ENCODE measurements around the gene SHC2. TPM values are rescaled to one million over a fixed set of nuclear protein-coding genes. Genes with fewer than 3 reads are reported as not detected.

Gene SHC2
- total RNA-seq, 4 donors from 2014 or later, result 7.3 to 20.2 (median 8.9) TPM

DNA sequence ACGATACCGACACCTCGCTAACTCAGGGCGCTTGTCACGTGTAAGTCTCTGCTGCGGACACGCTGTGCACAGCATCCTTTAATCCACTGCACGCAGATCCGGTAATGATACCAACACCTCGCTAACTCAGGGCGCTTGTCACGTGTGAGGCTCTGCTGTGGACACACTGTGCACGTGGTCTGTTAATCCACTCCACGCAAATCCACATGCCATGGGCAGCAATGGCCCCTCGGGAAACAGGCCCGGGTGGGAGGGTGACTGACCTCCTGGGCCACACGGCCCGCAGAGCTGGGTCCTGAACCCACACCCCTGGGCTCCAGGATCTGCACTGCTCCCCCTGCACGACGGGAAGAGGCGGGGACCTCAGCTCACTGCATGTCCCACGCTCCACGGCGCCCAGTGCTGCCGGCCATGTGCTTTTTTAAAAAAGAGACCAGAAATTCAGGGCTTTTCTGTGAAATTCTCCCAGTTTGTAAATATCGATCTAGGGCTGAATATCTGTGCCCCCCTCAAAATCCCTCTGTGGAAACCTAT lies 16.1 kb downstream of the SHC2 start:
- TF ChIP-seq, protein P1, sequence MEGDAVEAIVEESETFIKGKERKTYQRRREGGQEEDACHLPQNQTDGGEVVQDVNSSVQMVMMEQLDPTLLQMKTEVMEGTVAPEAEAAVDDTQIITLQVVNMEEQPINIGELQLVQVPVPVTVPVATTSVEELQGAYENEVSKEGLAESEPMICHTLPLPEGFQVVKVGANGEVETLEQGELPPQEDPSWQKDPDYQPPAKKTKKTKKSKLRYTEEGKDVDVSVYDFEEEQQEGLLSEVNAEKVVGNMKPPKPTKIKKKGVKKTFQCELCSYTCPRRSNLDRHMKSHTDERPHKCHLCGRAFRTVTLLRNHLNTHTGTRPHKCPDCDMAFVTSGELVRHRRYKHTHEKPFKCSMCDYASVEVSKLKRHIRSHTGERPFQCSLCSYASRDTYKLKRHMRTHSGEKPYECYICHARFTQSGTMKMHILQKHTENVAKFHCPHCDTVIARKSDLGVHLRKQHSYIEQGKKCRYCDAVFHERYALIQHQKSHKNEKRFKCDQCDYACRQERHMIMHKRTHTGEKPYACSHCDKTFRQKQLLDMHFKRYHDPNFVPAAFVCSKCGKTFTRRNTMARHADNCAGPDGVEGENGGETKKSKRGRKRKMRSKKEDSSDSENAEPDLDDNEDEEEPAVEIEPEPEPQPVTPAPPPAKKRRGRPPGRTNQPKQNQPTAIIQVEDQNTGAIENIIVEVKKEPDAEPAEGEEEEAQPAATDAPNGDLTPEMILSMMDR (IDR thresholded peaks at IDR 0.05; ENCODE audit: low read depth), result no peak

DNA sequence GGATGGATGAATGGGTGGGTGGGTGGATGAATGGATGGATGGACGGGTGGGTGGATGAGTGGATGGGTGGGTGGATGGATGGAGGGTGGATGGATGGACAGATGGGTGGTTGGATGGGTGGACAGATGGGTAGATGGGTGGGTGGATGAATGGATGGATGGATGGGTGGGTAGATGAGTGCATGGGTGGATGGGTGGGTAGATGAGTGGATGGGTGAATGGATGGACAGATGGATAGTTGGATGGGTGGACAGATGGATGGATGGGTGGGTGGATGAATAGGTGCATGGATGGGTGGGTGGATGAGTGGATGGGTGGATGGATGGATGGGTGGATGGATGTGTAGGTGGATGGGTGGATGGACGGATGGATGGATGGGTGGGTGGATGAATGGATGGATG lies 17.8 kb downstream of the SHC2 start:
- TF ChIP-seq, protein P1 (IDR thresholded peaks at IDR 0.05; ENCODE audit: low read depth), result no peak

DNA sequence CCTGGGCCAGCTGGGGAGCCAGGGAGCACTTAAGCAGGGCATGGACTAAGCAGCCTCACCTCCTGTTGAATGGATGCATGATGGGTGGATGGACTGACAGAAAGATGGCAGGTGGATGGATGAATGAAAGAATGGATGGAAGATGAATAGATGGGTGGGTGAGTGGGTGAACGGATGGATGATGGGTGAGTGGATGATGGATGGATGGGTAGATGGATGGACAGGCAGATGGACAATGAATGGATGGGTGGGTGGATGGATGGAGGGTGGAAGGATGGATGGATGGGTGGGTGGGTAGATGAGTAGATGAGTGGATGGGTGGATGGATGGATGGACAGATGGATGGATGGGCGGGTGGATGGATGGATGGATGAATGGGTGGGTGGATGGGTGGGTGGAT lies 18.7 kb downstream of the SHC2 start:
- TF ChIP-seq, protein P1 (IDR thresholded peaks at IDR 0.05; ENCODE audit: low read depth), result no peak

DNA sequence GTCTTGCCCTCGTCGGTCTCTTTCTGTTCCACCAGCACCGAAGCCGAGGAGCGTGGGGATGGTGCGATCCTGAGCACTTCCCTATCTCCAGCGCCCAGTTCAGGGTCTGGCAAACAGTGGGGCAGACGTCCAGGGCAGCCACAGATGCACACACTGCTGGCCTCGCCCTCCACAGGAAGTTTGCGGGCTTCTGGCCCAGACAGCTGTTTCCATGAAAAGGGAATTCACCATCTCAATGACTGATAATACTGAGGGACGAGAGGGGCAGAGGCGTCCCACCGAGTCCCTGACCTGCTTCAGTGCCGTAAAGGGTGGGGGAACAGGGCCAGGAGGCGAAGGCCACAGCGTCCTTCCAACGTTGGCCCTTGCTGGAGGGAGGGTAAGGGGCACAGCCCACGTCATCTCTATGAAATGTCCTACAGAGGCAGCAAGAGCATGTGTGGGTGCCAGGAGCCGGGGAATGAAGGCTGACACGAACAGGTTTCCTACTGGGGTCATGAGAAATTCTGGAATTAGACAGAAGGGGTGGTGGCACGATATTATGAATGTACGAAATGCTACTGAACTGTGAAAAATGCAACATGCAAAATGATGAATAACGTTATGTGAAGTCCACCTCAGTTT lies 19.5 kb downstream of the SHC2 start:
- TF ChIP-seq, protein P1 (IDR thresholded peaks at IDR 0.05; ENCODE audit: low read depth), result no peak

DNA sequence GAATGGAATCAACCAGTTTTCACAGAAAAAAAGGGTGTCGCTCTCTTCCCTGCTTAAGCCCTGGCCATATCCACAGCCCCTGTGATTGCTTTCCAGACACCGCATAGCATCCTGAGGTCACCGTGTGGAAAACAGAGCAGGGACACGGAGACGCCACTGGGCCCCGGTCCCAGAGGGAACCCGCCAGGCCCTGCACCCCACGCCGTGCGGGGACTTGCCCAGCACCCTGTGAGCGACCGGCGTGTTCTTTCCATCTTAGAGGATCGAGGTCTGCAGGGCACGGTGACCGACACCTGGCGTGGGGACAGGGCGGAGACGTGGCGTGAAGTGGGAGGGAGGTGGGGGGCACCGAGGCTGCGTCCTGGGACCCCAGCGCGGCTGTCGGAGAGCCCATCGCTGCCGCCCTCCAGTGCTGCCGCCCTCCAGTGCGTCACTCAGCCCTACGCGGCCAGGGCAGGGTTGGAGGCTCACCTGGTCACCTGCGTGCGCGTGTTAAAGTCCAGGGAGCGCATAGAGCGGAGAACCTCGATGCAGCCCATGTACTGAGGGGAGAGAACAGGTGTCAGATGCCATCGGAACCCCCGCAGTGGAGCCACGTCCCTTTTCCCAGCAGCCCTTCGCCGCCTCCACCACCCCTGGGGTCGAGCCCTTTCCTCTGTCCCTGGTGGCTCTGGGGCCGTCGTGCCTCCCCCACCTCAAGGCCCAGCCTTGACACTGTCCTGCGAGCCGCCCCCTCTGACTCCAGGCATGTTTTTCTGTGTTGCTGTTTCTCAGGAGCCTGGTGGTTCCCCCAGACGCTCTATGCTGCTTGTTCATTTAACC lies 20.2 kb downstream of the SHC2 start:
- TF ChIP-seq, protein P1 (IDR thresholded peaks at IDR 0.05; ENCODE audit: low read depth), result no peak

DNA sequence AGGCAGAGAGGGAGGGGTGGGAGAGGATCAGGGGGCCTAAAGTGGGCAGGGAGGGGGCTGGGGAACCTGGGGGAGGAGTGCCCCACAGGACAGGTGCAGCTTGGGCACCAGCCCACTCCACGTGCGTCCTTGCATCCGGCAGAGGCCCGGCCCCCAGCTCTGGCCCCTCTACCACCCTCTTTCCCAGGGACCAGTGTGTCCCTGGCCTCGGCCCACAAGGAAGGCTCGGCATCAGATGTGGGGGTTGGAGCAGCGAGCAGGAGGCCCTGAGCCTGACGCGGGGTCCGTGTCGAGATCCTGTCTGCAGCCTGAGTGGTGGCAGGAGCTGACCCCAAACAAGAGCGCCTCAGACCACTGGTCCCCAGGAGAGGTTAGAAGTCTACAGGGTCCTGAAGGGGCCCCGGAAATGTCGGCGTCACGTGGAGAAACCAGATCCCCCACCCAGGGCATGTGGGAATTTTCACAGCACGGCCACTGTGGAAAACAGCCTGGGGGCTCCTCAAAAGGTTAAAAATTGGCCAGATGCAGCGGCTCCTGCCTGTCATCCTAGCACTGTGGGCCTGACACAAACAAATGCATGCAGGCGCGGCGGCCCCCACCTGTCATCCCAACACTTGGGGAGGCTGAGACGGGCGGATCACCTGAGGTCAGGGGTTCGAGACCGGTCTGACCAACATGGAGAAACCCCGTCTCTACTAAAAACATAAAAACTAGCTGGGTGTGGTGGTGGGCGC lies 21.5 kb downstream of the SHC2 start:
- TF ChIP-seq, protein P1 (IDR thresholded peaks at IDR 0.05; ENCODE audit: low read depth), result no peak
